Measurements from ENCODE around the gene MACIR. TPM values are rescaled to one million over a fixed set of nuclear protein-coding genes. Genes with fewer than 3 reads are reported as not detected.
A peak's percentile ranks its signal among the peaks of the same experiment; 100 is the strongest.

Gene MACIR
- total and polyA plus RNA-seq, 8 donors, result 1.2 to 39.7 (median 15.5) TPM

- Histone ChIP-seq H3K27me3 (peaks cover 0 to 7% (median 0%) of the 10 kb centered on the region in 3 donors), H3K4me3 (no peak overlapping the region), H3K4me1 (peaks cover 0 to 4% (median 0%) of the 10 kb centered on the region in 4 donors), H3K36me3 (no peaks in the 10 kb centered on the region), H3K27ac (no peak overlapping the region), H3K9me3 (no peaks in the 10 kb centered on the region)
- TF ChIP-seq POLR2AphosphoS5 (IDR thresholded peaks at IDR 0.05) (no peak), EP300 (IDR thresholded peaks at IDR 0.05) (no peak), POLR2A (IDR thresholded peaks at IDR 0.05) (no peak), CTCF (IDR thresholded peaks at IDR 0.05) (no peak)
- DNase-seq, result no peak
- intact Hi-C loops (cut with DNase I; ENCODE audit: low total_unique reads), result no loop called here
- WGBS, 5 donors, result 62 to 80% (median 68%) methylated on average over 1 of the region's 1 CpG
Observed at GRCh38 chr5:103228588-103228987, 30.0 kb upstream of the MACIR start.

- H3K4me1 ChIP-seq, result no peaks in the 10 kb centered on the region
- intact Hi-C loops (cut with DNase I; ENCODE audit: low total_unique reads), result loop anchor here (5.0 kb wide), 1 partner anchor 245 kb away; no protein-coding TSS in a partner anchor
- no peaks in the 10 kb centered on the region for H3K9me3 ChIP-seq
- TF ChIP-seq POLR2A (IDR thresholded peaks at IDR 0.05) (no peak), EP300 (IDR thresholded peaks at IDR 0.05) (no peak), CTCF (IDR thresholded peaks at IDR 0.05) (peak in 5 of 7 experiments; percentile 64 to 84 (median 80)), POLR2AphosphoS5 (IDR thresholded peaks at IDR 0.05) (no peak)
- H3K27ac ChIP-seq, result no peak overlapping the region
- H3K36me3 ChIP-seq, result no peaks in the 10 kb centered on the region
- H3K4me3 ChIP-seq, result no peak overlapping the region
- 69 to 77% (median 71%) methylated on average over 7 of the region's 7 CpGs for WGBS, 5 donors
- no peaks in the 10 kb centered on the region for H3K27me3 ChIP-seq
- DNase-seq, result peak in 1 of 2 donors; percentile 63
Observed at GRCh38 chr5:103232393-103232999, 26.1 kb upstream of the MACIR start.

- TF ChIP-seq POLR2AphosphoS5 (IDR thresholded peaks at IDR 0.05) (no peak), EP300 (IDR thresholded peaks at IDR 0.05) (no peak), POLR2A (IDR thresholded peaks at IDR 0.05) (no peak), CTCF (IDR thresholded peaks at IDR 0.05) (no peak)
- H3K4me1 ChIP-seq, result no peaks in the 10 kb centered on the region
- no peaks in the 10 kb centered on the region for H3K27me3 ChIP-seq
- 79 to 88% (median 82%) methylated on average over 4 of the region's 4 CpGs for WGBS, 5 donors
- H3K4me3 ChIP-seq, result no peak overlapping the region
- no peaks in the 10 kb centered on the region for H3K36me3 ChIP-seq
- DNase-seq, result no peak
- H3K27ac ChIP-seq, result no peak overlapping the region
- peaks cover 0 to 6% (median 2%) of the 10 kb centered on the region in 4 donors for H3K9me3 ChIP-seq
- intact Hi-C loops (cut with DNase I; ENCODE audit: low total_unique reads), result loop anchor here (5.0 kb wide), 1 partner anchor 243 kb away; no protein-coding TSS in a partner anchor
Observed at GRCh38 chr5:103234239-103234975, 24.2 kb upstream of the MACIR start.

GRCh38 chr5:103235891-103236290 is 22.7 kb upstream of the MACIR start:
- Histone ChIP-seq H3K27me3 (no peaks in the 10 kb centered on the region), H3K36me3 (no peaks in the 10 kb centered on the region), H3K4me3 (no peak overlapping the region), H3K4me1 (no peaks in the 10 kb centered on the region), H3K9me3 (peaks cover 0 to 13% (median 3%) of the 10 kb centered on the region in 4 donors), H3K27ac (no peak overlapping the region)
- TF ChIP-seq POLR2AphosphoS5 (IDR thresholded peaks at IDR 0.05) (no peak), CTCF (IDR thresholded peaks at IDR 0.05) (no peak), POLR2A (IDR thresholded peaks at IDR 0.05) (no peak), EP300 (IDR thresholded peaks at IDR 0.05) (no peak)
- no peak for DNase-seq
- WGBS, 5 donors, result 65 to 82% (median 76%) methylated on average over 1 of the region's 1 CpG
- intact Hi-C loops (cut with DNase I; ENCODE audit: low total_unique reads), result no loop called here
